ENCODE measurements around the gene DAPL1.

Gene DAPL1

GRCh38 chr2:158837645-158838044, 42.5 kb downstream of the DAPL1 start:
- CTCF ChIA-PET, result no interaction called here
- no peaks in the 10 kb centered on the region for H3K9me3 ChIP-seq (ENCODE audit: control insufficient read depth, insufficient read depth, low read depth, low read length)
- no peak for TF ChIP-seq TCF7L2 (IDR thresholded peaks at IDR 0.05; ENCODE audit: borderline replicate concordance, low read depth, low read length)
- TF ChIP-seq ZNF558 (tag by site-specific recombination; IDR thresholded peaks at IDR 0.05), result no peak
- peak; percentile 74 for TF ChIP-seq ZBTB17 (tag by site-specific recombination; IDR thresholded peaks at IDR 0.05)
- no peak for TF ChIP-seq ZNF350 (tag by site-specific recombination; IDR thresholded peaks at IDR 0.05)
- 0 out of 2 replicates have a peak, but pooled peaks cover 3% of the 10 kb centered on the region for H3K4me1 ChIP-seq (ENCODE audit: control insufficient read depth, insufficient read depth, low read length)
- H3K36me3 ChIP-seq (ENCODE audit: control insufficient read depth in 2 of 2, insufficient read depth in 1 of 2, low read length in 2 of 2), result no peaks in the 10 kb centered on the region
- H3K4me3 ChIP-seq (ENCODE audit: low read depth, low read length), result no peak overlapping the region
- no peak overlapping the region for H3K27ac ChIP-seq (ENCODE audit: extremely low read depth, low read depth, low read length)
- POLR2A ChIA-PET, result no interaction called here

- Histone ChIP-seq H3K36me3 (ENCODE audit: control insufficient read depth in 2 of 2, insufficient read depth in 1 of 2, low read length in 2 of 2) (no peaks in the 10 kb centered on the region), H3K4me1 (ENCODE audit: control insufficient read depth, insufficient read depth, low read length) (peaks cover 9% of the 10 kb centered on the region; the same call in 1 of the 2 replicates), H3K4me3 (ENCODE audit: low read depth, low read length) (no peak overlapping the region), H3K27ac (ENCODE audit: extremely low read depth, low read depth, low read length) (no peak overlapping the region), H3K9me3 (ENCODE audit: control insufficient read depth, insufficient read depth, low read depth, low read length) (no peaks in the 10 kb centered on the region)
- TF ChIP-seq KLF8 (tag by site-specific recombination; IDR thresholded peaks at IDR 0.05), result no peak
- TF ChIP-seq ZNF24 (tag by site-specific recombination; IDR thresholded peaks at IDR 0.05), result no peak
- TF ChIP-seq ZNF423 (tag by site-specific recombination; IDR thresholded peaks at IDR 0.05), result no peak
- TF ChIP-seq ZNF404 (tag by site-specific recombination; IDR thresholded peaks at IDR 0.05), result no peak
- TF ChIP-seq ZFHX2 (tag by site-specific recombination; conservative IDR thresholded peaks at IDR 0.05), result no peak
- TF ChIP-seq ZNF426 (tag by site-specific recombination; IDR thresholded peaks at IDR 0.05), result no peak
- no peak for TF ChIP-seq INSM2 (tag by site-specific recombination; IDR thresholded peaks at IDR 0.05)
- TF ChIP-seq ZNF660 (tag by site-specific recombination; IDR thresholded peaks at IDR 0.05), result no peak
- TF ChIP-seq TRIM28 (IDR thresholded peaks at IDR 0.05; ENCODE audit: borderline replicate concordance, low read length), result no peak
- no peak for TF ChIP-seq GLIS1 (tag by site-specific recombination; IDR thresholded peaks at IDR 0.05)
- no peak for TF ChIP-seq ZBTB20 (tag by site-specific recombination; IDR thresholded peaks at IDR 0.05)
- no peak for TF ChIP-seq ZNF488 (tag by site-specific recombination; IDR thresholded peaks at IDR 0.05)
- no peak for TF ChIP-seq ZNF169 (tag by site-specific recombination; IDR thresholded peaks at IDR 0.05)
- no peak for TF ChIP-seq ZNF157 (tag by site-specific recombination; IDR thresholded peaks at IDR 0.05)
- TF ChIP-seq KLF16 (tag by site-specific recombination; IDR thresholded peaks at IDR 0.05), result no peak
- no peak for TF ChIP-seq MZF1 (tag by site-specific recombination; IDR thresholded peaks at IDR 0.05; ENCODE audit: borderline replicate concordance)
- no peak for TF ChIP-seq ZNF140 (tag by site-specific recombination; IDR thresholded peaks at IDR 0.05)
- TF ChIP-seq ZNF138 (tag by site-specific recombination; IDR thresholded peaks at IDR 0.05; ENCODE audit: borderline replicate concordance), result no peak
- ChIA-PET POLR2A (no interaction called here), CTCF (no interaction called here)
Observed at GRCh38 chr2:158841850-158842249, 46.7 kb downstream of the DAPL1 start.

GRCh38 chr2:158845444-158845843, 50.3 kb downstream of the DAPL1 start:
- TF ChIP-seq ZNF768 (tag by site-specific recombination; IDR thresholded peaks at IDR 0.05) (peak; percentile 58; the same call in 1 of the 2 replicates), ZBTB20 (tag by site-specific recombination; IDR thresholded peaks at IDR 0.05) (no peak)
- ChIA-PET CTCF (no interaction called here), POLR2A (no interaction called here)
- Histone ChIP-seq H3K4me1 (ENCODE audit: control insufficient read depth, insufficient read depth, low read length) (peaks cover 9% of the 10 kb centered on the region; the same call in 1 of the 2 replicates), H3K9me3 (ENCODE audit: control insufficient read depth, insufficient read depth, low read depth, low read length) (no peaks in the 10 kb centered on the region), H3K27ac (ENCODE audit: extremely low read depth, low read depth, low read length) (peak overlapping the region; percentile 35; the same call in 1 of the 2 replicates), H3K4me3 (ENCODE audit: low read depth, low read length) (no peak overlapping the region), H3K36me3 (ENCODE audit: control insufficient read depth in 2 of 2, insufficient read depth in 1 of 2, low read length in 2 of 2) (no peaks in the 10 kb centered on the region)
